NK-92 (cell line): Measurements from ENCODE around the gene LYSMD1.

Source experiments
- DNase-seq: peaks from one replicate; lab custom pipeline; 2025; ENCODE audit not compliant: unreplicated experiment; lab: John Stamatoyannopoulos, UW

The LYSMD1 gene

GRCh38 chr1:151175863-151176262, 10.2 kb upstream of the LYSMD1 start, which contains the start of gene TMOD4:
Gene TMOD4, minus strand, starts transcription at chr1:151175981. Its CDS starts 1,106 bp downstream, at chr1:151174875.
- no peak for DNase-seq

- no peak for DNase-seq
Measured at GRCh38 chr1:151175041-151175741, 9.5 kb upstream of the LYSMD1 start.

GRCh38 chr1:151171190-151171589, 5.5 kb upstream of the LYSMD1 start:
- DNase-seq, result no peak

GRCh38 chr1:151167116-151167515, 1.4 kb upstream of the LYSMD1 start:
- DNase-seq, result no peak

- DNase-seq, result no peak
Measured at GRCh38 chr1:151166505-151166956, 829 bp upstream of the LYSMD1 start.

- DNase-seq, result no peak
Measured at GRCh38 chr1:151165281-151165737, 393 bp downstream of the LYSMD1 start.

GRCh38 chr1:151164732-151165280, 896 bp downstream of the LYSMD1 start:
- no peak for DNase-seq

GRCh38 chr1:151159373-151159772, 6.3 kb downstream of the LYSMD1 start:
- no peak for DNase-seq

GRCh38 chr1:151158751-151159251, 6.9 kb downstream of the LYSMD1 start:
- DNase-seq, result no peak

- no peak for DNase-seq
Measured at GRCh38 chr1:151158326-151158725, 7.4 kb downstream of the LYSMD1 start.

- DNase-seq, result no peak
Measured at GRCh38 chr1:151157067-151157531, 8.6 kb downstream of the LYSMD1 start.

GRCh38 chr1:151156515-151156819, 9.2 kb downstream of the LYSMD1 start, which contains the start of gene TNFAIP8L2:
Gene TNFAIP8L2, plus strand, starts transcription at chr1:151156649. Its CDS starts 2,049 bp downstream, at chr1:151158698.
- no peak for DNase-seq

GRCh38 chr1:151147665-151148064, 18.0 kb downstream of the LYSMD1 start:
- no peak for DNase-seq

- DNase-seq, result no peak
Measured at GRCh38 chr1:151147132-151147503, 18.6 kb downstream of the LYSMD1 start.

GRCh38 chr1:151146412-151147131, 19.1 kb downstream of the LYSMD1 start, which contains the start of gene SEMA6C:
Gene SEMA6C, minus strand, starts transcription at chr1:151146631. Its CDS starts 4,010 bp downstream, at chr1:151142621.
- peak; percentile 19 for DNase-seq

GRCh38 chr1:151146072-151146411, 19.7 kb downstream of the LYSMD1 start:
- no peak for DNase-seq

- DNase-seq, result no peak
Measured at GRCh38 chr1:151145304-151146071, 20.2 kb downstream of the LYSMD1 start.

- DNase-seq, result no peak
Measured at GRCh38 chr1:151144474-151145303, 21.0 kb downstream of the LYSMD1 start.

GRCh38 chr1:151143986-151144385, 21.7 kb downstream of the LYSMD1 start:
- no peak for DNase-seq

- DNase-seq, result no peak
Measured at GRCh38 chr1:151143057-151143435, 22.7 kb downstream of the LYSMD1 start.
